Measurements from ENCODE around the gene GRIK2. TPM values are rescaled to one million over a fixed set of nuclear protein-coding genes. Genes with fewer than 3 reads are reported as not detected.
"Not testable (repeated sequence)": the region's sequence is repeated elsewhere in the genome, so short reads cannot be mapped to it uniquely, and the experiment has no call there.

GRIK2 gene
- total RNA-seq, 1 donor from 2014 or later, result 0.86 TPM

- DNase-seq (ENCODE audit: low read depth), result no peak
- H3K4me3 ChIP-seq (ENCODE audit: low read depth, low read length), result no peak overlapping the region
- TF ChIP-seq CTCF (conservative IDR thresholded peaks at IDR 0.05; ENCODE audit: low read depth, low read length), result no peak
These were observed 672.8 kb downstream of the GRIK2 start for GRCh38 chr6:102066301-102066700.

GRCh38 chr6:102068349-102068929 lies 674.9 kb downstream of the GRIK2 start:
- no peak for DNase-seq (ENCODE audit: low read depth)
- no peak overlapping the region for H3K4me3 ChIP-seq (ENCODE audit: low read depth, low read length)
- TF ChIP-seq CTCF (conservative IDR thresholded peaks at IDR 0.05; ENCODE audit: low read depth, low read length), result no peak

GRCh38 chr6:102075539-102075938 lies 682.0 kb downstream of the GRIK2 start:
- no peak overlapping the region for H3K4me3 ChIP-seq (ENCODE audit: low read depth, low read length)
- no peak for TF ChIP-seq CTCF (conservative IDR thresholded peaks at IDR 0.05; ENCODE audit: low read depth, low read length)
- no peak for DNase-seq (ENCODE audit: low read depth)

- no peak overlapping the region for H3K4me3 ChIP-seq (ENCODE audit: low read depth, low read length)
- DNase-seq (ENCODE audit: low read depth), result no peak
- TF ChIP-seq CTCF (conservative IDR thresholded peaks at IDR 0.05; ENCODE audit: low read depth, low read length), result no peak
These were observed 691.7 kb downstream of the GRIK2 start for GRCh38 chr6:102085257-102085656.

- H3K4me3 ChIP-seq (ENCODE audit: low read depth, low read length); DNase-seq (ENCODE audit: low read depth): not testable (repeated sequence)
These were observed 694.7 kb downstream of the GRIK2 start for GRCh38 chr6:102088160-102088559.

- no peak for TF ChIP-seq CTCF (conservative IDR thresholded peaks at IDR 0.05; ENCODE audit: low read depth, low read length)
- DNase-seq (ENCODE audit: low read depth), result no peak
- no peak overlapping the region for H3K4me3 ChIP-seq (ENCODE audit: low read depth, low read length)
These were observed 720.9 kb downstream of the GRIK2 start for GRCh38 chr6:102114402-102114801.

GRCh38 chr6:102115911-102116310 lies 722.4 kb downstream of the GRIK2 start:
- no peak for TF ChIP-seq CTCF (conservative IDR thresholded peaks at IDR 0.05; ENCODE audit: low read depth, low read length)
- no peak for DNase-seq (ENCODE audit: low read depth)

More at GRCh38 chr6:102115911-102116310, 722.4 kb downstream of the GRIK2 start:
- no peak overlapping the region for H3K4me3 ChIP-seq (ENCODE audit: low read depth, low read length)

Data from epithelial cell of proximal tubule (primary cell).